IMR-90 (cell line): ENCODE measurements around the gene SESN3.

Experiments
- BHLHE40 ChIP-seq: fragments of 150-350 bp; IDR thresholded peaks from 2 replicates; pipeline ENCODE4 v1.6.1; 2016; ENCODE audit warnings: mild to moderate bottlenecking, low read depth, low read length
- CTCF ChIP-seq: conservative IDR thresholded peaks from 2 replicates; pipeline ENCODE4 v1.5.1; 2012; ENCODE audit warnings: mild to moderate bottlenecking, low read depth, low read length, improper control_type of control experiment
- ELK1 ChIP-seq: fragments of 150-350 bp; IDR thresholded peaks from 2 replicates; pipeline ENCODE4 v1.6.1; 2016; ENCODE audit warnings: low read depth, mild to moderate bottlenecking, low read length, moderate library complexity, borderline replicate concordance
- FOS ChIP-seq: fragments of 150-350 bp; IDR thresholded peaks from 2 replicates; pipeline ENCODE4 v1.6.1; 2016; ENCODE audit warnings: low read depth, low read length
- MXI1 ChIP-seq: IDR thresholded peaks from 2 replicates; pipeline ENCODE4 v1.6.1; 2012; ENCODE audit warnings: low read depth, mild to moderate bottlenecking, low read length, moderate library complexity, borderline replicate concordance
- POLR2A ChIP-seq: IDR thresholded peaks from 2 replicates; pipeline ENCODE4 v1.6.1; 2012; ENCODE audit warnings: mild to moderate bottlenecking, low read depth, low read length
- RAD21 ChIP-seq: IDR thresholded peaks from 2 replicates; pipeline ENCODE4 v1.6.1; 2012; ENCODE audit warnings: low read length, improper control_type of control experiment
- RCOR1 ChIP-seq: IDR thresholded peaks from 2 replicates; pipeline ENCODE4 v1.6.1; 2012; ENCODE audit warnings: mild to moderate bottlenecking, low read length, improper control_type of control experiment; ENCODE audit not compliant: insufficient replicate concordance

GRCh38 chr11:95165638-95166037 is 65.4 kb downstream of the SESN3 start:
- TF ChIP-seq RAD21, result no peak
- TF ChIP-seq MXI1, result no peak
- TF ChIP-seq CTCF, result no peak
- no peak for TF ChIP-seq POLR2A
- TF ChIP-seq BHLHE40, result no peak
- no peak for TF ChIP-seq RCOR1
- no peak for TF ChIP-seq ELK1
- no peak for TF ChIP-seq FOS
